IgD-negative memory B cell (primary cell): ENCODE measurements around the gene RNU1-2. TPM values are rescaled to one million over a fixed set of nuclear protein-coding genes. Genes with fewer than 3 reads are reported as not detected.
"Not testable (repeated sequence)": the region's sequence is repeated elsewhere in the genome, so short reads cannot be mapped to it uniquely, and the experiment has no call there.

Experiments
- H3K27ac Mint-ChIP-seq, 3 donors: one replicate each; pipeline ENCODE4 v1.8.0; 2020 to 2022; ENCODE audit warnings: mild to moderate bottlenecking in 3 of 3, mixed read lengths in 3 of 3, moderate library complexity in 1 of 3
- H3K27me3 Mint-ChIP-seq: one replicate; pipeline ENCODE4 v1.8.0; 2021; ENCODE audit warnings: mixed read lengths
- H3K36me3 Mint-ChIP-seq: one replicate; pipeline ENCODE4 v1.8.0; 2020; ENCODE audit warnings: mild to moderate bottlenecking, mixed read lengths
- H3K4me1 Mint-ChIP-seq, 3 donors: one replicate each; pipeline ENCODE4 v1.8.0; 2020 to 2022; ENCODE audit warnings: mixed read lengths in 3 of 3, mild to moderate bottlenecking in 1 of 3
- H3K4me3 Mint-ChIP-seq, 4 donors: one replicate each; pipeline ENCODE4 v1.8.0; 2020 to 2022; ENCODE audit warnings: mild to moderate bottlenecking in 4 of 4, mixed read lengths in 4 of 4, moderate library complexity in 3 of 4
- H3K9me3 Mint-ChIP-seq, 3 donors: one replicate each; pipeline ENCODE4 v1.8.0; 2020 to 2021; ENCODE audit warnings: mixed read lengths in 3 of 3, mild to moderate bottlenecking in 1 of 3
- polyA plus RNA-seq: library from polyadenylated mRNA; unstranded; fragments of 300-500 nt; fragmentation: Illumina TruSeq; gene quantifications from one replicate; pipeline ENCODE4 v1.2.3, GENCODE V29; 2021

Gene RNU1-2
- polyA plus RNA-seq, 1 donor from 2014 or later: not detected

GRCh38 chr1:16945512-16945911 lies 49.7 kb downstream of the RNU1-2 start:
- not testable (repeated sequence) for H3K27me3 Mint-ChIP-seq, H3K27ac Mint-ChIP-seq, H3K9me3 Mint-ChIP-seq, H3K4me3 Mint-ChIP-seq, H3K36me3 Mint-ChIP-seq, H3K4me1 Mint-ChIP-seq

Other genes with a start within 250 kb of the RNU1-2 start
- gene RNU1-3, start 229.0 kb upstream of the RNU1-2 start, polyA plus RNA-seq: not detected
- not detected for gene RNU1-4, start 155.5 kb upstream of the RNU1-2 start, polyA plus RNA-seq
- 3.9 TPM for gene CROCC, start 26.0 kb downstream of the RNU1-2 start, polyA plus RNA-seq
- gene MFAP2, start 84.6 kb downstream of the RNU1-2 start, polyA plus RNA-seq: 0.43 TPM
- 28.3 TPM for gene ATP13A2, start 115.9 kb downstream of the RNU1-2 start, polyA plus RNA-seq
- gene SDHB, start 158.1 kb downstream of the RNU1-2 start, polyA plus RNA-seq: 137 TPM
- gene PADI2, start 223.5 kb downstream of the RNU1-2 start, polyA plus RNA-seq: 0.10 TPM